H1 (cell line): ENCODE measurements around the gene YIPF2. TPM values are rescaled to one million over a fixed set of nuclear protein-coding genes. Genes with fewer than 3 reads are reported as not detected.

Experiments
- CTCF ChIA-PET: fragments of 300-600 bp; sonication (Branson Sonifier 250); formaldehyde crosslinking; loops from one replicate; lab custom pipeline; 2021; ENCODE audit not compliant: partially characterized antibody; lab: Charles Lee
- POLR2A ChIA-PET: fragments of 300-600 bp; sonication (Branson Sonifier 250); formaldehyde crosslinking; loops from one replicate; lab custom pipeline; 2021; ENCODE audit warnings: inconsistent platforms; ENCODE audit not compliant: partially characterized antibody; lab: Charles Lee
- DNase-seq, 2 experiments: peaks; one replicate each; pipeline versions ENCODE4 v3.0.0 to v3.0.0-alpha.2; 2010 to 2022; ENCODE audit warnings: low spot score in 2 of 2, low read depth in 1 of 2, mixed read lengths in 1 of 2
- FAIRE-seq: peaks from 2 replicates; lab custom pipeline; 2011; peaks lifted over from hg19 to GRCh38; lab: Jason Lieb, UNC
- H2AFZ ChIP-seq: 2 replicates; pipeline ENCODE4 v1.8.1; 2012; ENCODE audit warnings: low read length, inconsistent platforms
- H2AK5ac ChIP-seq: 2 replicates; pipeline ENCODE4 v1.6.1; 2013; ENCODE audit warnings: low read depth, low read length
- H2BK120ac ChIP-seq: replicated peaks from 2 replicates; pipeline ENCODE3; 2013; ENCODE audit warnings: low read depth, low read length, inconsistent platforms
- H2BK12ac ChIP-seq: 2 replicates; pipeline ENCODE4 v1.6.1; 2013; ENCODE audit warnings: low read depth, low read length
- H2BK15ac ChIP-seq: 2 replicates; pipeline ENCODE4 v1.6.1; 2013; ENCODE audit warnings: low read length
- H2BK20ac ChIP-seq: 2 replicates; pipeline ENCODE4 v1.6.1; 2013; ENCODE audit warnings: low read length
- H2BK5ac ChIP-seq: 2 replicates; pipeline ENCODE4 v1.6.1; 2013; ENCODE audit warnings: low read depth, low read length
- H3K14ac ChIP-seq: 2 replicates; pipeline ENCODE4 v1.6.1; 2013; ENCODE audit warnings: inconsistent platforms; ENCODE audit not compliant: insufficient read length
- H3K18ac ChIP-seq: 2 replicates; pipeline ENCODE4 v1.6.1; 2013; ENCODE audit warnings: low read length; ENCODE audit errors: extremely low read depth
- H3K23ac ChIP-seq: 2 replicates; pipeline ENCODE4 v1.6.1; 2013; ENCODE audit warnings: inconsistent platforms; ENCODE audit not compliant: insufficient read length
- H3K23me2 ChIP-seq: 2 replicates; pipeline ENCODE4 v1.6.1; 2013; ENCODE audit warnings: low read depth, low read length
- H3K27ac ChIP-seq: 2 replicates; pipeline ENCODE4 v1.6.1; 2011; ENCODE audit warnings: low read depth, low read length, inconsistent platforms
- H3K27me3 ChIP-seq, 4 experiments: replicated peaks in 1 of 4; 1 replicate in 1 of 4; 2 replicates in 3 of 4; pipeline versions ENCODE4 v1.6.1 to v1.8.1; 2011 to 2013; ENCODE audit warnings: low read length in 3 of 4, mild to moderate bottlenecking in 3 of 4, inconsistent platforms in 2 of 4, mixed read lengths in 2 of 4, moderate library complexity in 1 of 4; ENCODE audit not compliant: control insufficient read depth in 3 of 4, insufficient read depth in 3 of 4; ENCODE audit errors: extremely low read depth in 1 of 4
- H3K36me3 ChIP-seq, 4 experiments: 2 replicates each; pipeline versions ENCODE4 v1.6.1 to v1.8.1; 2011 to 2013; ENCODE audit warnings: mild to moderate bottlenecking in 4 of 4, low read length in 3 of 4, moderate library complexity in 2 of 4, control low read depth in 1 of 4, inconsistent platforms in 1 of 4; ENCODE audit not compliant: insufficient read depth in 4 of 4, control insufficient read depth in 2 of 4
- H3K4ac ChIP-seq: replicated peaks from 2 replicates; pipeline ENCODE3; 2013; ENCODE audit warnings: low read length, low read depth, mixed read lengths, inconsistent platforms; ENCODE audit not compliant: insufficient read length
- H3K4me1 ChIP-seq, 4 experiments: replicated peaks in 1 of 4; 1 replicate in 1 of 4; 2 replicates in 3 of 4; pipeline versions ENCODE4 v1.6.1 to v1.8.1; 2011 to 2013; ENCODE audit warnings: low read length in 3 of 4, inconsistent platforms in 2 of 4, mixed read lengths in 1 of 4; ENCODE audit not compliant: insufficient read depth in 4 of 4, control insufficient read depth in 3 of 4
- H3K4me2 ChIP-seq, 2 experiments: 2 replicates each; pipeline versions ENCODE4 v1.6.1 to v1.8.1; 2011 to 2013; ENCODE audit warnings: low read depth in 2 of 2, low read length in 2 of 2, control low read depth in 1 of 2, inconsistent platforms in 1 of 2, mild to moderate bottlenecking in 1 of 2; ENCODE audit not compliant: insufficient read depth in 1 of 2
- H3K4me3 ChIP-seq, 4 experiments: fragments of 200-600, 300-600 bp in 1 of 4; sonication (generic), shearing (Covaris generic), sonication (Bioruptor Twin) in 1 of 4; 2 replicates each; pipeline versions ENCODE4 v1.5.1 to v1.8.1; 2011 to 2016; ENCODE audit warnings: low read length in 4 of 4, low read depth in 3 of 4, control low read depth in 2 of 4, inconsistent platforms in 2 of 4, mild to moderate bottlenecking in 2 of 4, mixed read lengths in 1 of 4, moderate library complexity in 1 of 4; ENCODE audit not compliant: insufficient read depth in 2 of 4; ENCODE audit errors: extremely low read depth in 1 of 4
- H3K56ac ChIP-seq: replicated peaks from 2 replicates; pipeline ENCODE3; 2013; ENCODE audit warnings: low read depth, mild to moderate bottlenecking, mixed read lengths, low read length, inconsistent platforms; ENCODE audit not compliant: insufficient read length
- H3K79me1 ChIP-seq: 2 replicates; pipeline ENCODE4 v1.6.1; 2013; ENCODE audit warnings: low read depth, low read length, control low read depth
- H3K79me2 ChIP-seq, 2 experiments: 2 replicates each; pipeline versions ENCODE4 v1.6.1 to v1.8.1; 2012 to 2013; ENCODE audit warnings: low read length in 2 of 2, mild to moderate bottlenecking in 2 of 2, inconsistent platforms in 1 of 2; ENCODE audit not compliant: insufficient read depth in 2 of 2, control insufficient read depth in 1 of 2
- H3K9ac ChIP-seq, 4 experiments: replicated peaks in 1 of 4; 1 replicate in 1 of 4; 2 replicates in 3 of 4; pipeline versions ENCODE4 v1.6.1 to v1.8.1; 2011 to 2013; ENCODE audit warnings: low read depth in 3 of 4, low read length in 3 of 4, control low read depth in 2 of 4, mild to moderate bottlenecking in 2 of 4, moderate library complexity in 2 of 4, inconsistent platforms in 1 of 4; ENCODE audit errors: extremely low read depth in 1 of 4
- H3K9me3 ChIP-seq, 2 experiments: 2 replicates each; pipeline versions ENCODE4 v1.6.1 to v1.8.1; 2012 to 2013; ENCODE audit warnings: mild to moderate bottlenecking in 2 of 2, moderate library complexity in 2 of 2, control low read depth in 1 of 2, inconsistent platforms in 1 of 2, low read depth in 1 of 2, low read length in 1 of 2, mixed read lengths in 1 of 2; ENCODE audit not compliant: insufficient read depth in 2 of 2
- H4K20me1 ChIP-seq, 2 experiments: replicated peaks in 1 of 2; 2 replicates each; pipeline versions ENCODE3 to v1.8.1; 2011 to 2013; ENCODE audit warnings: inconsistent platforms in 2 of 2, low read length in 2 of 2, mild to moderate bottlenecking in 1 of 2; ENCODE audit not compliant: insufficient read depth in 2 of 2, control insufficient read depth in 1 of 2
- H4K5ac ChIP-seq: 2 replicates; pipeline ENCODE4 v1.6.1; 2013; ENCODE audit warnings: low read length, low read depth, mixed read lengths, inconsistent platforms; ENCODE audit not compliant: insufficient read length
- H4K8ac ChIP-seq: 2 replicates; pipeline ENCODE4 v1.8.0; 2013; ENCODE audit warnings: mild to moderate bottlenecking, moderate library complexity, low read length, inconsistent platforms; ENCODE audit not compliant: insufficient read depth; ENCODE audit errors: extremely low read depth
- H4K91ac ChIP-seq: replicated peaks from 2 replicates; pipeline ENCODE3; 2013; ENCODE audit warnings: low read length, mixed read lengths, inconsistent platforms; ENCODE audit not compliant: insufficient read length
- EGR1 ChIP-seq: IDR thresholded peaks from 2 replicates; pipeline ENCODE4 v1.6.1; 2011; ENCODE audit warnings: low read depth, low read length, borderline replicate concordance
- KDM4A ChIP-seq: IDR thresholded peaks from one replicate; pipeline ENCODE4 v1.7.1; 2012; ENCODE audit warnings: low read depth, mild to moderate bottlenecking, moderate library complexity, low read length, inconsistent platforms; ENCODE audit not compliant: severe bottlenecking
- POLR2A ChIP-seq, 2 experiments: IDR thresholded peaks; 1 replicate in 1 of 2; 2 replicates in 1 of 2; pipeline ENCODE4 v1.6.1; 2011; ENCODE audit warnings: low read depth in 2 of 2, low read length in 2 of 2, mild to moderate bottlenecking in 2 of 2; ENCODE audit errors: control extremely low read depth in 1 of 2
- SIX5 ChIP-seq: IDR thresholded peaks from 2 replicates; pipeline ENCODE4 v1.6.1; 2011; ENCODE audit warnings: mild to moderate bottlenecking, low read depth, low read length
- WGBS, 2 experiments: shearing (Covaris generic) in 1 of 2; methylation state at CpG; one replicate each; pipeline versions ENCODE4 v1.1.6 to v1.1.7; 2013 to 2015; ENCODE audit warnings: low lambda C conversion rate in 2 of 2, mixed read lengths in 2 of 2, inconsistent platforms in 1 of 2, low coverage in 1 of 2, missing lambda C conversion rate in 1 of 2; ENCODE audit not compliant: insufficient replicate concordance in 2 of 2, insufficient coverage in 1 of 2, insufficient read length in 1 of 2; ENCODE audit errors: extremely low coverage in 1 of 2, missing lambda C conversion rate in 1 of 2; 5-methylcytosine and 5-hydroxymethylcytosine counted together
- polyA plus RNA-seq, 7 experiments: library from polyadenylated mRNA; depleted of rRNA in 3 of 7; stranded (reverse) in 5 of 7; unstranded in 2 of 7; fragments of >200 nt in 5 of 7; fragments of 200-250 nt in 2 of 7; gene quantifications; 1 replicate in 5 of 7; 2 replicates in 1 of 7; 4 replicates in 1 of 7; pipeline versions ENCODE4 v1.2.1 to v1.2.3, GENCODE V29; 2011 to 2013; ENCODE audit warnings: missing spikeins in 2 of 7, mixed read lengths in 2 of 7
- total RNA-seq: library from RNA; stranded (reverse); fragmentation: NEBNext Ultra II Directional; extraction: Animal tissue kit (Norgen Biotek cat#: 25700); gene quantifications from 2 replicates; pipeline ENCODE4 v1.2.1, GENCODE V29; 2021

The YIPF2 gene
- total and polyA plus RNA-seq, 2 of the 8 experiments (the other 6 are each of a cell fraction or from before 2014, with no cell fraction given) = 48.3 to 112 TPM

GRCh38 chr19:10889880-10890279, 38.6 kb downstream of the YIPF2 start:
- WGBS, 2 experiments = 92% methylated on average over 4 of the region's 4 CpGs; no CpG with 5 or more reads in 1 of the 2 experiments
- Histone ChIP-seq H3K14ac (no peak overlapping the region), H3K9me3 (no peaks in the 10 kb centered on the region), H3K18ac (no peak overlapping the region; the same call in 1 of the 2 replicates), H3K4me2 (no peak overlapping the region), H3K4me1 (peaks cover 20 to 57% (median 49%) of the 10 kb centered on the region in 4 experiments), H2BK15ac (no peak overlapping the region), H2AK5ac (no peak overlapping the region), H3K27ac (no peak overlapping the region), H2BK120ac (no peak overlapping the region), H2BK5ac (no peak overlapping the region), H3K79me1 (peaks cover 31% of the 10 kb centered on the region), H3K4me3 (no peak overlapping the region), H4K20me1 (peaks cover 0 to 18% of the 10 kb centered on the region in 2 experiments), H4K5ac (no peak overlapping the region), H3K79me2 (peaks cover 0 to 75% of the 10 kb centered on the region in 2 experiments; a peak in 2 of 4 replicates), H3K36me3 (no peaks in the 10 kb centered on the region), H3K4ac (no peak overlapping the region), H2AFZ (no peak overlapping the region), H4K8ac (no peak overlapping the region), H3K9ac (no peak overlapping the region), H3K56ac (no peak overlapping the region), H2BK12ac (no peak overlapping the region), H3K27me3 (no peaks in the 10 kb centered on the region), H3K23me2 (no peaks in the 10 kb centered on the region), H4K91ac (no peak overlapping the region), H2BK20ac (no peak overlapping the region), H3K23ac (no peak overlapping the region)
- FAIRE-seq (no peak), DNase-seq (no peak)
- CTCF ChIA-PET = interaction anchor here (1.4 to 11.7 kb wide), 3 partner anchors 8 to 51 kb away, joined by 3 to 103 read pairs (median 5); partner anchors contain the start of gene CARM1
- POLR2A ChIA-PET = interaction anchor here (0.7 to 6.8 kb wide), 5 partner anchors 9 to 233 kb away, joined by 3 to 72 read pairs (median 13); partner anchors contain the start of gene CARM1
- TF ChIP-seq EGR1 = no peak
- no peak for TF ChIP-seq KDM4A
- TF ChIP-seq POLR2A (IDR thresholded peaks at IDR 0.05; ENCODE audit: control extremely low read depth in 1 of 2, low read depth in 2 of 2, low read length in 2 of 2) = no peak
- no peak for TF ChIP-seq SIX5
